MM.1S (cell line): ENCODE data around the gene FYB1.

Experiments
- DNase-seq: peaks from one replicate; pipeline ENCODE4 v3.0.0-alpha.2; 2015
- H2AFZ ChIP-seq: fragments of 300-600 bp; sonication (generic); 2 replicates; pipeline ENCODE4 v1.6.0; 2016; ENCODE audit warnings: antibody characterized with exemption, low read length
- H3F3A ChIP-seq: fragments of 300-600 bp; sonication (generic); 2 replicates; pipeline ENCODE4 v1.6.1; 2016; ENCODE audit warnings: mild to moderate bottlenecking, antibody characterized with exemption, low read length, moderate library complexity, mixed read lengths; ENCODE audit not compliant: insufficient read depth
- H3K27ac ChIP-seq: fragments of 300-600 bp; sonication (generic); 2 replicates; pipeline ENCODE4 v1.5.1; 2016; ENCODE audit warnings: mild to moderate bottlenecking, low read length
- H3K27me3 ChIP-seq: fragments of 300-600 bp; sonication (generic); replicated peaks from 2 replicates; pipeline ENCODE4 v1.6.0; 2016; ENCODE audit warnings: low read length; ENCODE audit not compliant: insufficient read depth
- H3K36me3 ChIP-seq: fragments of 300-600 bp; sonication (generic); replicated peaks from 2 replicates; pipeline ENCODE4 v1.6.1; 2016; ENCODE audit warnings: mild to moderate bottlenecking, low read length, mixed read lengths; ENCODE audit not compliant: insufficient read depth
- H3K4me1 ChIP-seq: fragments of 300-600 bp; sonication (generic); 2 replicates; pipeline ENCODE4 v1.6.1; 2016; ENCODE audit warnings: low read length, mixed read lengths
- H3K4me2 ChIP-seq: fragments of 300-600 bp; sonication (generic); 2 replicates; pipeline ENCODE4 v1.6.0; 2016; ENCODE audit warnings: low read depth, low read length
- H3K4me3 ChIP-seq: fragments of 300-600 bp; sonication (generic); 2 replicates; pipeline ENCODE4 v1.5.1; 2016; ENCODE audit warnings: low read length, mixed read lengths
- H3K79me2 ChIP-seq: fragments of 300-600 bp; sonication (generic); 2 replicates; pipeline ENCODE4 v1.6.1; 2016; ENCODE audit warnings: mixed run types, low read length, mixed read lengths
- H3K9ac ChIP-seq: fragments of 300-600 bp; sonication (generic); 2 replicates; pipeline ENCODE4 v1.6.1; 2016; ENCODE audit warnings: low read length, mixed read lengths
- H3K9me2 ChIP-seq: fragments of 300-600 bp; sonication (generic); replicated peaks from 2 replicates; pipeline ENCODE4 v1.6.1; 2016; ENCODE audit warnings: mild to moderate bottlenecking, low read length, mixed read lengths; ENCODE audit not compliant: insufficient read depth
- H3K9me3 ChIP-seq: fragments of 300-600 bp; sonication (generic); replicated peaks from 2 replicates; pipeline ENCODE4 v1.6.1; 2016; ENCODE audit warnings: mild to moderate bottlenecking, low read length, mixed read lengths; ENCODE audit not compliant: insufficient read depth
- H4K20me1 ChIP-seq: fragments of 300-600 bp; sonication (generic); 2 replicates; pipeline ENCODE4 v1.6.1; 2016; ENCODE audit warnings: mild to moderate bottlenecking, low read length, moderate library complexity, mixed read lengths; ENCODE audit not compliant: insufficient read depth
- CTCF ChIP-seq: fragments of 300-600 bp; sonication (generic); IDR thresholded peaks from 2 replicates; pipeline ENCODE4 v1.5.1; 2016; ENCODE audit warnings: antibody characterized with exemption, low read length, mixed read lengths
- EZH2 ChIP-seq: fragments of 300-600 bp; sonication (generic); optimal IDR thresholded peaks from 2 replicates; pipeline ENCODE3; 2017; ENCODE audit warnings: low read depth, mild to moderate bottlenecking, antibody characterized with exemption, low read length, mixed read lengths
- EZH2phosphoT487 ChIP-seq: fragments of 300-600 bp; sonication (generic); IDR thresholded peaks from 2 replicates; pipeline ENCODE4 v1.6.1; 2018; ENCODE audit warnings: antibody characterized with exemption, low read length

The FYB1 gene

GRCh38 chr5:39206630-39207321, 12.6 kb downstream of the FYB1 start:
- Histone ChIP-seq H3K9me3 (no peaks in the 10 kb centered on the region), H3K27me3 (no peaks in the 10 kb centered on the region), H3K9me2 (no peaks in the 10 kb centered on the region), H3K4me2 (no peak overlapping the region), H3F3A (no peaks in the 10 kb centered on the region), H3K79me2 (no peaks in the 10 kb centered on the region), H4K20me1 (no peaks in the 10 kb centered on the region), H2AFZ (no peak overlapping the region), H3K4me1 (peaks cover 6% of the 10 kb centered on the region; the same call in 1 of the 2 replicates), H3K9ac (no peak overlapping the region), H3K27ac (no peak overlapping the region), H3K4me3 (no peak overlapping the region), H3K36me3 (no peaks in the 10 kb centered on the region)
- TF ChIP-seq CTCF: no peak
- TF ChIP-seq EZH2: no peak
- no peak for TF ChIP-seq EZH2phosphoT487
- no peak for DNase-seq

- H2AFZ ChIP-seq: no peak overlapping the region
- DNase-seq: no peak
- 0 out of 2 replicates have a peak, but pooled peaks cover 6% of the 10 kb centered on the region for H3K4me1 ChIP-seq
Observed at GRCh38 chr5:39205550-39205949, 13.8 kb downstream of the FYB1 start.

GRCh38 chr5:39203951-39204350, 15.4 kb downstream of the FYB1 start:
- no peaks in the 10 kb centered on the region for H3F3A ChIP-seq
- no peak overlapping the region for H3K9ac ChIP-seq
- no peaks in the 10 kb centered on the region for H3K9me2 ChIP-seq
- no peak for TF ChIP-seq CTCF
- TF ChIP-seq EZH2phosphoT487: no peak
- no peak for TF ChIP-seq EZH2
- 0 out of 2 replicates have a peak, but pooled peaks cover 6% of the 10 kb centered on the region for H3K4me1 ChIP-seq
- no peak overlapping the region for H3K27ac ChIP-seq
- H3K4me3 ChIP-seq: no peak overlapping the region
- H3K27me3 ChIP-seq: no peaks in the 10 kb centered on the region
- DNase-seq: no peak
- H3K79me2 ChIP-seq: no peaks in the 10 kb centered on the region
- no peaks in the 10 kb centered on the region for H3K9me3 ChIP-seq
- H3K36me3 ChIP-seq: no peaks in the 10 kb centered on the region
- no peak overlapping the region for H3K4me2 ChIP-seq
- no peaks in the 10 kb centered on the region for H4K20me1 ChIP-seq
- H2AFZ ChIP-seq: no peak overlapping the region

More at GRCh38 chr5:39205550-39205949, 13.8 kb downstream of the FYB1 start:
- Histone ChIP-seq H3K9me2 (no peaks in the 10 kb centered on the region), H3K27ac (no peak overlapping the region), H3K4me2 (no peak overlapping the region), H3F3A (no peaks in the 10 kb centered on the region), H3K36me3 (no peaks in the 10 kb centered on the region), H3K4me3 (no peak overlapping the region), H3K79me2 (no peaks in the 10 kb centered on the region), H4K20me1 (no peaks in the 10 kb centered on the region), H3K9me3 (no peaks in the 10 kb centered on the region), H3K27me3 (no peaks in the 10 kb centered on the region), H3K9ac (no peak overlapping the region)
- TF ChIP-seq EZH2phosphoT487 (no peak), CTCF (no peak), EZH2 (no peak)
